PC-3 (cell line): ENCODE data around the gene ATP1B1.

Experiments
- CTCF ChIP-seq: fragments of 300-600 bp; sonication (generic); conservative IDR thresholded peaks from 2 replicates; pipeline ENCODE4 v1.5.1; 2017; ENCODE audit warnings: antibody characterized with exemption, low read depth, mild to moderate bottlenecking, low read length
- EZH2 ChIP-seq: fragments of 300-600 bp; sonication (generic); IDR thresholded peaks from one replicate; pipeline ENCODE4 v1.6.1; 2017; ENCODE audit warnings: antibody characterized with exemption, mild to moderate bottlenecking, low read length; ENCODE audit not compliant: unreplicated experiment
- EZH2phosphoT487 ChIP-seq: fragments of 300-600 bp; sonication (generic); IDR thresholded peaks from 2 replicates; pipeline ENCODE4 v1.6.1; 2018; ENCODE audit warnings: mild to moderate bottlenecking, antibody characterized with exemption, low read length, borderline replicate concordance

GRCh38 chr1:169059421-169059820 is 47.1 kb upstream of the ATP1B1 start:
- no peak for TF ChIP-seq EZH2
- no peak for TF ChIP-seq CTCF
- TF ChIP-seq EZH2phosphoT487: no peak
